Measurements from ENCODE around the gene MIA3. TPM values are rescaled to one million over a fixed set of nuclear protein-coding genes. Genes with fewer than 3 reads are reported as not detected.

MIA3 gene
- total and polyA plus RNA-seq, 2 donors (not counting 1 experiment from before 2014, with no cell fraction given): 34.3 to 68.0 TPM

DNA sequence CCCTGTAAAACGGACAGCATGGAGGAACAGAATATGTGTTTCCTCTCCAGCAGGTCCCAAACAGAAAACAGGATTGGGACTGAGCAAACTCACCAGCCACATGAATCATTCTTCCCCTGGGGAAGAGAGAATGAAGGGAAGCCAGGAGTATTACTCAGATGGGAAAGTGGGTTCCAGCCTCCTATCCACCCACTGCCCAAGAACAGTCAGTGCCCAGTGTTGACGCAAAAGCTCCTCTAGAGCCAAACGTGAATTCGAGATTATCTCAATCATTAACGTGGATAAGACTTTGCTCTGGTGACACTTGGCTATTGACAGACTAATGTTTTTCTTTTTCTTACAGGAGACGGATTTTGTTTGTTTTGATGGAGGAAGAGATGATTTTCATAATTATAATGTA, 9.3 kb downstream of the MIA3 start:
- Histone ChIP-seq H3K9me3 (ENCODE audit: control insufficient read depth, insufficient read depth, low read depth, low read length) (no peaks in the 10 kb centered on the region), H2AFZ (ENCODE audit: low read length) (no peak overlapping the region), H3K4me3 (replicated peaks in 1 of 4; ENCODE audit: control extremely low read depth in 1 of 4, insufficient read depth in 1 of 4, low read depth in 3 of 4, low read length in 4 of 4) (no peak overlapping the region), H3K27ac (ENCODE audit: insufficient read depth, low read length) (no peak overlapping the region), H4K20me1 (ENCODE audit: control insufficient read depth, extremely low read depth, insufficient read depth, low read length) (no peaks in the 10 kb centered on the region), H3K36me3 (ENCODE audit: control insufficient read depth, insufficient read depth, low read length) (peaks cover 10% of the 10 kb centered on the region), H3K4me1 (ENCODE audit: control insufficient read depth, extremely low read depth, insufficient read depth, low read length) (no peaks in the 10 kb centered on the region), H3K79me2 (ENCODE audit: control insufficient read depth, insufficient read depth, low read length) (no peaks in the 10 kb centered on the region), H3K9ac (ENCODE audit: insufficient read depth, low read length) (no peak overlapping the region), H3K27me3 (ENCODE audit: control insufficient read depth, insufficient read depth, low read length) (no peaks in the 10 kb centered on the region), H3K4me2 (ENCODE audit: extremely low read depth, insufficient read depth, low read length) (no peak overlapping the region)
- peak in 1 of 2 donors; percentile 73 for DNase-seq (ENCODE audit: low read depth in 2 of 2)
- TF ChIP-seq, protein P1, sequence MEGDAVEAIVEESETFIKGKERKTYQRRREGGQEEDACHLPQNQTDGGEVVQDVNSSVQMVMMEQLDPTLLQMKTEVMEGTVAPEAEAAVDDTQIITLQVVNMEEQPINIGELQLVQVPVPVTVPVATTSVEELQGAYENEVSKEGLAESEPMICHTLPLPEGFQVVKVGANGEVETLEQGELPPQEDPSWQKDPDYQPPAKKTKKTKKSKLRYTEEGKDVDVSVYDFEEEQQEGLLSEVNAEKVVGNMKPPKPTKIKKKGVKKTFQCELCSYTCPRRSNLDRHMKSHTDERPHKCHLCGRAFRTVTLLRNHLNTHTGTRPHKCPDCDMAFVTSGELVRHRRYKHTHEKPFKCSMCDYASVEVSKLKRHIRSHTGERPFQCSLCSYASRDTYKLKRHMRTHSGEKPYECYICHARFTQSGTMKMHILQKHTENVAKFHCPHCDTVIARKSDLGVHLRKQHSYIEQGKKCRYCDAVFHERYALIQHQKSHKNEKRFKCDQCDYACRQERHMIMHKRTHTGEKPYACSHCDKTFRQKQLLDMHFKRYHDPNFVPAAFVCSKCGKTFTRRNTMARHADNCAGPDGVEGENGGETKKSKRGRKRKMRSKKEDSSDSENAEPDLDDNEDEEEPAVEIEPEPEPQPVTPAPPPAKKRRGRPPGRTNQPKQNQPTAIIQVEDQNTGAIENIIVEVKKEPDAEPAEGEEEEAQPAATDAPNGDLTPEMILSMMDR (conservative IDR thresholded peaks at IDR 0.05 in 1 of 2, IDR thresholded peaks at IDR 0.05 in 1 of 2; ENCODE audit: low read depth in 1 of 2, low read length in 2 of 2): no peak
- TF ChIP-seq EZH2 (IDR thresholded peaks at IDR 0.05; ENCODE audit: low read length, missing control alignments): no peak

DNA sequence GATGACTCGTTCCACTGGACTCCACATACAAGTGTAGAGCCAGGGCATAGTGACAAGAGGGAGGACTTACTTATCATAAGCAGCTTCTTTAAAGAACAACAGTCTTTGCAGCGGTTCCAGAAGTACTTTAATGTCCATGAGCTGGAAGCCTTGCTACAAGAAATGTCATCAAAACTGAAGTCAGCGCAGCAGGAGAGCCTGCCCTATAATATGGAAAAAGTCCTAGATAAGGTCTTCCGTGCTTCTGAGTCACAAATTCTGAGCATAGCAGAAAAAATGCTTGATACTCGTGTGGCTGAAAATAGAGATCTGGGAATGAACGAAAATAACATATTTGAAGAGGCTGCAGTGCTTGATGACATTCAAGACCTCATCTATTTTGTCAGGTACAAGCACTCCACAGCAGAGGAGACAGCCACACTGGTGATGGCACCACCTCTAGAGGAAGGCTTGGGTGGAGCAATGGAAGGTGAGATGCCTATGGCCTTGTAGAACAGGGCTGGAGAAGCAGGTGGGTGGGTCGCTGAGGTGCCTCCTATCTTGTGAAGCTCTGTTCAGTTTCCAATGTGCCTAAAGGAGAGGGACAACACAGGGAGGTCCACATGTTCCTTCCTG, 12.1 kb downstream of the MIA3 start:
- H3K9me3 ChIP-seq (ENCODE audit: control insufficient read depth, insufficient read depth, low read depth, low read length): no peaks in the 10 kb centered on the region
- TF ChIP-seq, protein P1 (conservative IDR thresholded peaks at IDR 0.05 in 1 of 2, IDR thresholded peaks at IDR 0.05 in 1 of 2; ENCODE audit: low read depth in 1 of 2, low read length in 2 of 2): no peak
- no peak for TF ChIP-seq EZH2 (IDR thresholded peaks at IDR 0.05; ENCODE audit: low read length, missing control alignments)
- H3K36me3 ChIP-seq (ENCODE audit: control insufficient read depth, insufficient read depth, low read length): peaks cover 11% of the 10 kb centered on the region
- no peaks in the 10 kb centered on the region for H3K4me1 ChIP-seq (ENCODE audit: control insufficient read depth, extremely low read depth, insufficient read depth, low read length)
- H2AFZ ChIP-seq (ENCODE audit: low read length): no peak overlapping the region
- peak in 1 of 2 donors; percentile 76 for DNase-seq (ENCODE audit: low read depth in 2 of 2)
- no peak overlapping the region for H3K4me3 ChIP-seq (replicated peaks in 1 of 4; ENCODE audit: control extremely low read depth in 1 of 4, insufficient read depth in 1 of 4, low read depth in 3 of 4, low read length in 4 of 4)
- H3K79me2 ChIP-seq (ENCODE audit: control insufficient read depth, insufficient read depth, low read length): no peaks in the 10 kb centered on the region
- H3K27me3 ChIP-seq (ENCODE audit: control insufficient read depth, insufficient read depth, low read length): no peaks in the 10 kb centered on the region
- no peaks in the 10 kb centered on the region for H4K20me1 ChIP-seq (ENCODE audit: control insufficient read depth, extremely low read depth, insufficient read depth, low read length)
- no peak overlapping the region for H3K9ac ChIP-seq (ENCODE audit: insufficient read depth, low read length)
- H3K27ac ChIP-seq (ENCODE audit: insufficient read depth, low read length): no peak overlapping the region
- no peak overlapping the region for H3K4me2 ChIP-seq (ENCODE audit: extremely low read depth, insufficient read depth, low read length)

DNA sequence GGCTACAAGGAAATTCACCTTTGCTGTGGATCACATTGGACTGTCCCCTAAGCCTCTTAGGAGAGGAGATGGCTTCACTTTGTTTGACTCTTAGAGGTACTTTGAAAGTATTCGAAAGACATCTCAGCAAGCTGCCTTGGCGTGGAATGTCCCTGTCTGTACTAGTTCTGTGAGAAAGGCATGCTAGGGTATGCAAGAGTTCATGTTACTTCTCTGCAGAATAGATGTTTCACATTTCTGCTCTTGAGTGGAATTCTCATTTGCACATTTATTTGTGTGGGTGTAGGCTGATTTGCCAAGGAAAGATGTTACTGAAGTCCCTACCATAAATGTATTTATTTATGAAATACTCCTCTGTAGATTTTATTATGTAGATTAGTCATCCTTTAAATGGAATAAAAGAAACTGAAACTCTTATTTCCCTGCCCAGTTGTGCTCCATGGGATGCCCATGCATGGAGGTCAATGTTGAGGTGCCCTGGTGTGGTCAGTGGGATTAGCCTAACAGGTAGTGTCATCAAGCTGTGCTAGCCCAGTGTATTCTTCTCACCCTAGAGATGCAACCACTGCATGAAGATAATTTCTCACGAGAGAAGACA, 13.8 kb downstream of the MIA3 start:
- TF ChIP-seq, protein P1 (conservative IDR thresholded peaks at IDR 0.05 in 1 of 2, IDR thresholded peaks at IDR 0.05 in 1 of 2; ENCODE audit: low read depth in 1 of 2, low read length in 2 of 2): no peak
- DNase-seq (ENCODE audit: low read depth in 2 of 2): peak in 1 of 2 donors; percentile 49
- Histone ChIP-seq H3K27ac (ENCODE audit: insufficient read depth, low read length) (no peak overlapping the region), H3K9ac (ENCODE audit: insufficient read depth, low read length) (no peak overlapping the region), H2AFZ (ENCODE audit: low read length) (no peak overlapping the region), H3K4me3 (replicated peaks in 1 of 4; ENCODE audit: control extremely low read depth in 1 of 4, insufficient read depth in 1 of 4, low read depth in 3 of 4, low read length in 4 of 4) (no peak overlapping the region), H3K4me1 (ENCODE audit: control insufficient read depth, extremely low read depth, insufficient read depth, low read length) (no peaks in the 10 kb centered on the region), H4K20me1 (ENCODE audit: control insufficient read depth, extremely low read depth, insufficient read depth, low read length) (no peaks in the 10 kb centered on the region), H3K27me3 (ENCODE audit: control insufficient read depth, insufficient read depth, low read length) (no peaks in the 10 kb centered on the region), H3K36me3 (ENCODE audit: control insufficient read depth, insufficient read depth, low read length) (peaks cover 11% of the 10 kb centered on the region), H3K9me3 (ENCODE audit: control insufficient read depth, insufficient read depth, low read depth, low read length) (no peaks in the 10 kb centered on the region), H3K79me2 (ENCODE audit: control insufficient read depth, insufficient read depth, low read length) (no peaks in the 10 kb centered on the region), H3K4me2 (ENCODE audit: extremely low read depth, insufficient read depth, low read length) (no peak overlapping the region)

Data from fibroblast of lung (primary cell).